Gastrocnemius medialis (tissue), 4 donors: ENCODE results near the gene HIGD1C.

Source experiments
- CTCF ChIP-seq, 5 experiments: fragments of 450-650 bp in 3 of 5; fragments of 200-600 bp in 2 of 5; sonication (generic) in 2 of 5; IDR thresholded peaks in 4 of 5; conservative IDR thresholded peaks in 1 of 5; 1 replicate in 4 of 5; 2 replicates in 1 of 5; pipeline ENCODE4 v1.5.1; 2016 to 2019; ENCODE audit warnings: antibody characterized with exemption in 5 of 5, mild to moderate bottlenecking in 3 of 5, moderate library complexity in 3 of 5
- POLR2A ChIP-seq, 2 donors: fragments of 450-650 bp; IDR thresholded peaks; one replicate each; pipeline ENCODE4 v1.6.1; 2017; ENCODE audit warnings: antibody characterized with exemption in 2 of 2, mild to moderate bottlenecking in 2 of 2, moderate library complexity in 2 of 2

- TF ChIP-seq POLR2A (IDR thresholded peaks at IDR 0.05) (peak; percentile 47 to 57), CTCF (IDR thresholded peaks at IDR 0.05 in 4 of 5, conservative IDR thresholded peaks at IDR 0.05 in 1 of 5) (no peak)
These were observed 56.7 kb downstream of the HIGD1C start for GRCh38 chr12:51009056-51009440.
